OCI-LY3 (cell line): ENCODE measurements around the gene CELSR3.

Experiments used
- CTCF ChIP-seq: fragments of 200-600, 300-600 bp; sonication (generic); IDR thresholded peaks from 2 replicates; pipeline ENCODE4 v1.5.1; 2014; ENCODE audit warnings: antibody characterized with exemption, low read length, low read depth
- EZH2phosphoT487 ChIP-seq: fragments of 200-600 bp; shearing (Covaris generic); IDR thresholded peaks from 2 replicates; pipeline ENCODE4 v1.6.1; 2018; ENCODE audit warnings: antibody characterized with exemption, mixed run types, low read depth

GRCh38 chr3:48614044-48614443 lies 48.6 kb downstream of the CELSR3 start:
- no peak for TF ChIP-seq CTCF
- TF ChIP-seq EZH2phosphoT487 = no peak
